ENCODE measurements around the gene JADE2. TPM values are rescaled to one million over a fixed set of nuclear protein-coding genes. Genes with fewer than 3 reads are reported as not detected.

The JADE2 gene
- total and polyA plus RNA-seq, 2 of the 8 experiments (the other 6 are each of a cell fraction or from before 2014, with no cell fraction given), result 19.2 to 55.8 TPM

GRCh38 chr5:134568337-134568700 is 42.8 kb downstream of the JADE2 start:
- no peak overlapping the region for H3K14ac ChIP-seq (ENCODE audit: insufficient read length)
- no peak overlapping the region for H2BK5ac ChIP-seq (ENCODE audit: low read depth, low read length)
- H3K23ac ChIP-seq (ENCODE audit: insufficient read length), result no peak overlapping the region
- H2AFZ ChIP-seq (ENCODE audit: low read length), result no peak overlapping the region
- no peak overlapping the region for H3K18ac ChIP-seq (ENCODE audit: extremely low read depth, low read length)
- H4K91ac ChIP-seq (replicated peaks; ENCODE audit: insufficient read length, low read length), result no peak overlapping the region
- DNase-seq (ENCODE audit: low read depth in 1 of 2, low spot score in 2 of 2) (no peak), FAIRE-seq (no peak)
- ChIA-PET CTCF (ENCODE audit: partially characterized antibody) (interaction anchor here (0.7 to 5.8 kb wide), 9 partner anchors 8 to 160 kb away, joined by 3 to 54 read pairs (median 4); partner anchors contain the start of gene JADE2), POLR2A (ENCODE audit: partially characterized antibody) (interaction anchor here (0.9 to 1.1 kb wide), 3 partner anchors 9 to 343 kb away, joined by 3 to 4 read pairs (median 4); no protein-coding TSS in a partner anchor)
- peaks cover 6 to 8% of the 10 kb centered on the region in 2 experiments for H4K20me1 ChIP-seq (replicated peaks in 1 of 2; ENCODE audit: control insufficient read depth in 1 of 2, insufficient read depth in 2 of 2, low read length in 2 of 2)
- peaks cover 26 to 58% (median 49%) of the 10 kb centered on the region in 4 experiments for H3K36me3 ChIP-seq (ENCODE audit: control insufficient read depth in 2 of 4, insufficient read depth in 4 of 4, low read length in 3 of 4)
- no peak overlapping the region for H4K5ac ChIP-seq (ENCODE audit: insufficient read length, low read depth, low read length)
- WGBS, 2 experiments (ENCODE audit: extremely low coverage in 1 of 2, insufficient coverage in 1 of 2, insufficient read length in 1 of 2, insufficient replicate concordance in 2 of 2, low coverage in 1 of 2, low lambda C conversion rate in 2 of 2, missing lambda C conversion rate in 1 of 2), result 80% methylated on average over 5 of the region's 5 CpGs; no CpG with 5 or more reads in 1 of the 2 experiments
- H3K23me2 ChIP-seq (ENCODE audit: low read depth, low read length), result no peaks in the 10 kb centered on the region
- no peak overlapping the region for H2BK15ac ChIP-seq (ENCODE audit: low read length)
- H3K4ac ChIP-seq (replicated peaks; ENCODE audit: insufficient read length, low read depth, low read length), result no peak overlapping the region
- no peak overlapping the region for H2BK20ac ChIP-seq (ENCODE audit: low read length)
- no peak overlapping the region for H2BK12ac ChIP-seq (ENCODE audit: low read depth, low read length)
- no peak overlapping the region for H2AK5ac ChIP-seq (ENCODE audit: low read depth, low read length)
- no peaks in the 10 kb centered on the region for H3K27me3 ChIP-seq (replicated peaks in 1 of 4; ENCODE audit: control insufficient read depth in 3 of 4, extremely low read depth in 1 of 4, insufficient read depth in 3 of 4, low read length in 3 of 4)
- H3K79me2 ChIP-seq (ENCODE audit: control insufficient read depth in 1 of 2, insufficient read depth in 2 of 2, low read length in 2 of 2), result no peaks in the 10 kb centered on the region; a peak in 1 of 4 replicates
- H3K56ac ChIP-seq (replicated peaks; ENCODE audit: insufficient read length, low read depth, low read length), result no peak overlapping the region
- no peak overlapping the region for H2BK120ac ChIP-seq (replicated peaks; ENCODE audit: low read depth, low read length)
- no peak overlapping the region for H4K8ac ChIP-seq (ENCODE audit: extremely low read depth, insufficient read depth, low read length)
- H3K4me1 ChIP-seq (replicated peaks in 1 of 4; ENCODE audit: control insufficient read depth in 3 of 4, insufficient read depth in 4 of 4, low read length in 3 of 4), result no peaks in the 10 kb centered on the region
- H3K9ac ChIP-seq (replicated peaks in 1 of 4; ENCODE audit: extremely low read depth in 1 of 4, low read depth in 3 of 4, low read length in 3 of 4), result no peak overlapping the region
- H3K27ac ChIP-seq (ENCODE audit: low read depth, low read length), result no peak overlapping the region
- no peak overlapping the region for H3K4me3 ChIP-seq (ENCODE audit: extremely low read depth in 1 of 4, insufficient read depth in 2 of 4, low read depth in 3 of 4, low read length in 4 of 4)
- peaks cover 4% of the 10 kb centered on the region; the same call in 1 of the 2 replicates for H3K79me1 ChIP-seq (ENCODE audit: low read depth, low read length)
- no peaks in the 10 kb centered on the region for H3K9me3 ChIP-seq (ENCODE audit: insufficient read depth in 2 of 2, low read depth in 1 of 2, low read length in 1 of 2)
- H3K4me2 ChIP-seq (ENCODE audit: insufficient read depth in 1 of 2, low read depth in 2 of 2, low read length in 2 of 2), result no peak overlapping the region
- TF ChIP-seq RAD21 (IDR thresholded peaks at IDR 0.05 in 1 of 2, conservative IDR thresholded peaks at IDR 0.05 in 1 of 2; ENCODE audit: low read depth in 2 of 2, low read length in 2 of 2) (no peak), POU5F1 (IDR thresholded peaks at IDR 0.05; ENCODE audit: low read depth, low read length) (no peak), TEAD4 (IDR thresholded peaks at IDR 0.05; ENCODE audit: low read depth, low read length) (no peak), RXRA (IDR thresholded peaks at IDR 0.05; ENCODE audit: insufficient read depth, low read depth, low read length) (no peak), TBP (IDR thresholded peaks at IDR 0.05; ENCODE audit: low read depth, low read length) (no peak), RFX5 (IDR thresholded peaks at IDR 0.05; ENCODE audit: borderline replicate concordance, low read depth, low read length) (no peak), CHD2 (IDR thresholded peaks at IDR 0.05; ENCODE audit: low read length) (no peak), JUND (IDR thresholded peaks at IDR 0.05; ENCODE audit: low read length) (no peak), KDM4A (IDR thresholded peaks at IDR 0.05; ENCODE audit: low read depth, low read length, severe bottlenecking) (no peak), SP2 (IDR thresholded peaks at IDR 0.05; ENCODE audit: low read length) (no peak), CTBP2 (IDR thresholded peaks at IDR 0.05; ENCODE audit: borderline replicate concordance, insufficient read depth, insufficient read length, low read length) (no peak), BRCA1 (IDR thresholded peaks at IDR 0.05; ENCODE audit: low read depth, low read length) (no peak)
- TF ChIP-seq, protein P1, sequence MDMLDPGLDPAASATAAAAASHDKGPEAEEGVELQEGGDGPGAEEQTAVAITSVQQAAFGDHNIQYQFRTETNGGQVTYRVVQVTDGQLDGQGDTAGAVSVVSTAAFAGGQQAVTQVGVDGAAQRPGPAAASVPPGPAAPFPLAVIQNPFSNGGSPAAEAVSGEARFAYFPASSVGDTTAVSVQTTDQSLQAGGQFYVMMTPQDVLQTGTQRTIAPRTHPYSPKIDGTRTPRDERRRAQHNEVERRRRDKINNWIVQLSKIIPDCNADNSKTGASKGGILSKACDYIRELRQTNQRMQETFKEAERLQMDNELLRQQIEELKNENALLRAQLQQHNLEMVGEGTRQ (IDR thresholded peaks at IDR 0.05; ENCODE audit: low read length), result no peak

Measured in H1 (cell line).